ENCODE measurements around the gene ALPI. TPM values are rescaled to one million over a fixed set of nuclear protein-coding genes. Genes with fewer than 3 reads are reported as not detected.

ALPI gene
- total RNA-seq, 1 experiment from 2014 or later, result not detected

- intact Hi-C loops (cut with micrococcal nuclease; ENCODE audit: unreplicated experiment), result no loop called here
- ChIA-PET POLR2A (no interaction called here), CTCF (no interaction called here)
- DNase-seq (ENCODE audit: low read depth, low spot score) (no peak), ATAC-seq (no peak)
- H3K4me1 ChIP-seq (ENCODE audit: control insufficient read depth, insufficient read depth, low read length), result no peaks in the 10 kb centered on the region
- H3K27me3 ChIP-seq (ENCODE audit: control insufficient read depth, insufficient read depth, low read length), result no peaks in the 10 kb centered on the region; the same call in 1 of the 2 replicates
- TF ChIP-seq SIN3A (IDR thresholded peaks at IDR 0.05; ENCODE audit: borderline replicate concordance, insufficient read depth, low read depth, low read length) (no peak), REST (IDR thresholded peaks at IDR 0.05; ENCODE audit: insufficient read depth in 1 of 2, low read depth in 2 of 2, low read length in 1 of 2) (no peak), CTCF (IDR thresholded peaks at IDR 0.05) (no peak), POLR2AphosphoS5 (IDR thresholded peaks at IDR 0.05; ENCODE audit: low read depth, low read length) (no peak), TCF7L2 (IDR thresholded peaks at IDR 0.05; ENCODE audit: low read depth, low read length) (no peak)
- BruUV-seq (replicated peaks), result no TSS peak
- H3K27ac ChIP-seq (ENCODE audit: low read length), result no peak overlapping the region
- in situ Hi-C loops (cut with HindIII; ENCODE audit: low pct_unique_long_range_greater_than_20kb, low sequenced_read_pairs), result no loop called here
- H3K36me3 ChIP-seq (ENCODE audit: control insufficient read depth, insufficient read depth, low read length), result no peaks in the 10 kb centered on the region
- H3K9me3 ChIP-seq (ENCODE audit: control insufficient read depth, insufficient read depth, low read depth, low read length), result no peaks in the 10 kb centered on the region
- H3K4me3 ChIP-seq (ENCODE audit: low read depth in 2 of 2, low read length in 2 of 2), result no peak overlapping the region
Observed at GRCh38 chr2:232492236-232492848, 36.4 kb downstream of the ALPI start.

- DNase-seq (ENCODE audit: low read depth, low spot score) (no peak), ATAC-seq (no peak)
- Histone ChIP-seq H3K9me3 (ENCODE audit: control insufficient read depth, insufficient read depth, low read depth, low read length) (no peaks in the 10 kb centered on the region), H3K4me1 (ENCODE audit: control insufficient read depth, insufficient read depth, low read length) (no peaks in the 10 kb centered on the region), H3K27me3 (ENCODE audit: control insufficient read depth, insufficient read depth, low read length) (no peaks in the 10 kb centered on the region), H3K4me3 (ENCODE audit: low read depth in 2 of 2, low read length in 2 of 2) (no peak overlapping the region), H3K36me3 (ENCODE audit: control insufficient read depth, insufficient read depth, low read length) (no peaks in the 10 kb centered on the region), H3K27ac (ENCODE audit: low read length) (no peak overlapping the region)
- no TSS peak for BruUV-seq (replicated peaks)
- CTCF ChIA-PET, result no interaction called here
- in situ Hi-C loops (cut with HindIII; ENCODE audit: low pct_unique_long_range_greater_than_20kb, low sequenced_read_pairs) (no loop called here), intact Hi-C loops (cut with micrococcal nuclease; ENCODE audit: unreplicated experiment) (no loop called here)
- POLR2A ChIA-PET, result no interaction called here
- TF ChIP-seq CTCF (IDR thresholded peaks at IDR 0.05) (no peak), REST (IDR thresholded peaks at IDR 0.05; ENCODE audit: insufficient read depth in 1 of 2, low read depth in 2 of 2, low read length in 1 of 2) (no peak), POLR2AphosphoS5 (IDR thresholded peaks at IDR 0.05; ENCODE audit: low read depth, low read length) (no peak), SIN3A (IDR thresholded peaks at IDR 0.05; ENCODE audit: borderline replicate concordance, insufficient read depth, low read depth, low read length) (no peak), TCF7L2 (IDR thresholded peaks at IDR 0.05; ENCODE audit: low read depth, low read length) (no peak)
Observed at GRCh38 chr2:232492963-232493700, 37.2 kb downstream of the ALPI start.
